HG03354 (cell line): Measurements from ENCODE around the gene MAP2.
A peak's percentile ranks its signal among the peaks of the same experiment; 100 is the strongest.

Source experiments
- ATAC-seq: cut with Tn5 transposase; IDR thresholded peaks from one replicate; pipeline ENCODE4 v1.9.1; 2021; ENCODE audit warnings: mild to moderate bottlenecking; ENCODE audit not compliant: unreplicated experiment, poor library complexity, severe bottlenecking

MAP2 gene

GRCh38 chr2:209523041-209523740 is 99.3 kb downstream of the MAP2 start:
- ATAC-seq, result no peak

- peak; percentile 69 for ATAC-seq
Measured at GRCh38 chr2:209523867-209524266, 100.0 kb downstream of the MAP2 start.

GRCh38 chr2:209525331-209525730 is 101.5 kb downstream of the MAP2 start:
- ATAC-seq, result no peak

GRCh38 chr2:209525834-209526281 is 102.0 kb downstream of the MAP2 start:
- peak; percentile 40 for ATAC-seq

GRCh38 chr2:209526561-209526960 is 102.7 kb downstream of the MAP2 start:
- ATAC-seq, result peak; percentile 53

- ATAC-seq, result no peak
Measured at GRCh38 chr2:209529579-209529978, 105.7 kb downstream of the MAP2 start.

GRCh38 chr2:209532321-209532720 is 108.5 kb downstream of the MAP2 start:
- ATAC-seq, result no peak

- ATAC-seq, result no peak
Measured at GRCh38 chr2:209533391-209533790, 109.5 kb downstream of the MAP2 start.

- ATAC-seq, result peak; percentile 69
Measured at GRCh38 chr2:209534228-209534627, 110.4 kb downstream of the MAP2 start.

GRCh38 chr2:209536363-209536762 is 112.5 kb downstream of the MAP2 start:
- ATAC-seq, result no peak

GRCh38 chr2:209547726-209548125 is 123.9 kb downstream of the MAP2 start:
- ATAC-seq, result no peak

GRCh38 chr2:209549589-209549988 is 125.7 kb downstream of the MAP2 start:
- no peak for ATAC-seq

- no peak for ATAC-seq
Measured at GRCh38 chr2:209553913-209554312, 130.1 kb downstream of the MAP2 start.

GRCh38 chr2:209556354-209556961 is 132.6 kb downstream of the MAP2 start:
- ATAC-seq, result peak; percentile 73

- no peak for ATAC-seq
Measured at GRCh38 chr2:209560911-209561310, 137.1 kb downstream of the MAP2 start.

- ATAC-seq, result no peak
Measured at GRCh38 chr2:209563453-209563852, 139.6 kb downstream of the MAP2 start.

GRCh38 chr2:209564816-209565215 is 141.0 kb downstream of the MAP2 start:
- no peak for ATAC-seq

- ATAC-seq, result no peak
Measured at GRCh38 chr2:209565896-209566582, 142.2 kb downstream of the MAP2 start.

- no peak for ATAC-seq
Measured at GRCh38 chr2:209570194-209570593, 146.3 kb downstream of the MAP2 start.

GRCh38 chr2:209574515-209574914 is 150.7 kb downstream of the MAP2 start:
- ATAC-seq, result no peak
